NCI-H69 (cell line): Measurements from ENCODE around the gene GALNT16.

Experiments used
- DNase-seq: peaks from one replicate; lab custom pipeline; 2025; lab: John Stamatoyannopoulos, UW

GALNT16 gene

DNA sequence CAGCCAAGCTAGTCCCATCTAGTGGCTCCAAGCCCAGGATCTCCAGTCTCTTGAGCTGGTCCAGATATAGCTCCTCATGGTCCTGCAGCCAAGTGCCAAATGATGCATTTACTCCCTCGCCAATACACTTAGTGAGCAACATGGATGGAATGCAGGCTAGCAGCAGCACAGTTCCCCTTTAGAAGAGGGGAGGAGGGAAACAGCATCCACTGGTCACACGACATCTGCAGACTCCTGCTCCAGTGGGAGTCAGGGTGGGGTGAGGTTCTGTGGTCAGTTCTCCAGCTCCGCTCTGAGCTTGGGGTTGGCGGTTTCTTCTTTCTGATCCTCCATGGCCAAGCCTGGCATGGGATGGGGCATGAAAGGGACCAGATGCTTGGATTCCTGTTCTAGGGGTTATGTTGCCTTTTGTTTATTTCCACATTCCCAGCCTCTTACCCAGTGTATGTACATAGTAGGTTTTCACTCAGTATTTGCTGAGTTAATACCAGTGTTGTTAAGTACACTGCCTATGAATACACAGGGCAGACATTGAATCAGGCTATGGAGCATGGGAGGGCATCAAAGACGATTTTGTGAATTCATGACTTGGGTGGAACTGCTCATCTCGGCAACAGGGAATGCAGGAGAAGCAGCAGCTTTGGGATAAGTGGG is 57.3 kb downstream of the GALNT16 start:
- no peak for DNase-seq

DNA sequence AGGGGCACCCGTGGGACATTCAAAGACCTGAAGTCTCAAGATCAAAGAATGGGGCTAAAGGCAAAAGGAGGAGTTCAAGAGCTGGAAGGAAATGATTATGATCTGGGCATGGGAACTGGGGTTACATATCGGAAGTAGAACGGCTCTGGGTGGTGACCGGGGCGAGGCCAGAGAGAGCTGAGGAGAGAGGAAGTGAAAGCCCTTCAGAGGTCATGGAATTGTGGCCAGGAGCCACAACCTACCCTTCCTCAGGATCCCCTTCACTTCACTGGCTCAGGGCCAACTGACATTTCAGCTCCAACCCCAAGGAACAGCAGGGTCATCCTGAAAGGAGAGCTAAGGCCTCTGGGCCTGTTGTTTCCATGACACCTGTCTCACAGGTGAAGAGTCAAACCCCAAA is 57.8 kb downstream of the GALNT16 start:
- DNase-seq: no peak

DNA sequence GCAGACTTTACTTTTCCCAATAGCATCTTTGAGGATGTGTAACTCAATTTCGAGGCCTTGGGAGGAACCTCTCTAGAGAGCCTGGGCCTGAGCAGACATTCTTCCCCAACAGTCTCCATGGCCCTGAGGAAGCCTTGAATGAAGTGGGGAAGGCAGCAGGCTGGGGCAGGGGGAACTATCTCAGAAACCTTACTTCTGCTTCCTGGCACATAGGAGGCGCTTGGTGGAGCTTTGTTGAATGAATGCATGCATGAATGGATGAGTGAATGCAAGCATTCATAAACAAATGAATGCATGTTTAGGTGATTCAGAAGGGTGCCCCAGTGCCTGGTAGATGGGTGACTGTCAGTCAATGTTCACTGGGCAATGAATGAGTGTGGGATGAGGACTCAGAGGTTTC is 58.3 kb downstream of the GALNT16 start:
- DNase-seq: no peak

DNA sequence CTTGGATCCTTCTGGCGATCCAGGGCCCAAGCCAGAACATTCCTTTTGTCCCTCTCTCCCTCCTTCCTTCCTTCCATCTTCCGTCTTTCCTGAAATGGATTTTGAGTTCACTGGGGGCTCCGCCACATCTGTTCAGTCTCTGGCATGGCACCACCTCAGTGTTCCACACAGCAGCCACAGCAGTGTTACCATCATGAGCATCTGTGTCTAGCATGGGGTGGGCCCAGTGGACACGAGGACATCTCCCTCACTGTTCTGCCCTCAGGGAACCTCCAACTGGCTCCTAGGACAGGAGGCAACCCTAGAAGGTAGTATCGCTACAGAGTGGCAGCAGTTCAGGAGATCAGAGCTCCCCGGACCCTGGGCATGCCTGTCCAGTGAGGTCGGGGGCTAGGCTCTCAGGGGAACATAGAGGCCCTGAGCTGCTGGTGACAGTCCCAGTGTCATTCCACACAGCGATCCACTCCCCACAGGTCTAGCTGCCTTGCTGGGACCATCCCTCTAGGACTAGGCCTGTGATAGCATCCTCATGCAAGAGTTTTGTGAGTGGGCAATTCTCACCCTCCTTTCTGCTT is 59.0 kb downstream of the GALNT16 start:
- no peak for DNase-seq

- no peak for DNase-seq
Measured at GRCh38 chr14:69319911-69320310, 60.0 kb downstream of the GALNT16 start.

DNA sequence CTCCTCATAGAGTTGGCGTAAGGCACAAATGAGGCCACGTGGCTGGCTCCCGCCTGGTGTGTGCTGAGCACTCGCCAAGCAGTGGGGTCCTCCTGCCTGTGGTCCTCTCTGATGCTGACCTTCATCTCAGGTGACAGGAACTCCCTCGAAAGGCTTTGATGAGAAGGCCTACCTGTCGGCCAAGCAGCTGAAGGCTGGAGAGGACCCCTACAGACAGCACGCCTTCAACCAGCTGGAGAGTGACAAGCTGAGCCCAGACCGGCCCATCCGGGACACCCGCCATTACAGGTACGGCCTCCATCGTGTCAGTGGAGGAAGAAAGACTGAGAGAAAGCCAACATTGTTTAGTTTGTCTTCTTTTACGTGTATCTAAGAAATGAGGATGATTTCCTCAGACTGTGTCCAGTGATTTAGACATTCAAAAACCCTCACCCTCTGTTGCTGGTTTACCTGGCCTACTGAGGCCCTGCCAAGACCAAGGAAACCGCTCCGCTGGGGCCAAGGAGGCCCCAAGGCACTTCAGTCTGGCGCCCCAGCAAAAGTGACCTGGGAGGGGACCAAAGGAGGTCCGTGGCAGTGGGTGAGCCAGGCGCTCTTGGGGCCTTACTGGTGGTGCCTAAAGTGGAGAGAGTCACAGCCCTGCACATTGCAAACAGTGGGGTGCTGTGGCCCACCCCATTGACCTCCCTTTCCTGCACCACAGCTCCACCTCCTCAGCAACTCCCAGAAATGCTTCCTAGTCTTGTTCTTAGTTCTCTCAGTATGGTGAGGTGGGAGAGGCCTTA is 60.8 kb downstream of the GALNT16 start:
- DNase-seq: no peak

- DNase-seq: no peak
Measured at GRCh38 chr14:69321601-69322330, 61.8 kb downstream of the GALNT16 start.

GRCh38 chr14:69323266-69323998 is 63.5 kb downstream of the GALNT16 start:
- peak; percentile 18 for DNase-seq

GRCh38 chr14:69323999-69324282 is 64.0 kb downstream of the GALNT16 start:
- no peak for DNase-seq

DNA sequence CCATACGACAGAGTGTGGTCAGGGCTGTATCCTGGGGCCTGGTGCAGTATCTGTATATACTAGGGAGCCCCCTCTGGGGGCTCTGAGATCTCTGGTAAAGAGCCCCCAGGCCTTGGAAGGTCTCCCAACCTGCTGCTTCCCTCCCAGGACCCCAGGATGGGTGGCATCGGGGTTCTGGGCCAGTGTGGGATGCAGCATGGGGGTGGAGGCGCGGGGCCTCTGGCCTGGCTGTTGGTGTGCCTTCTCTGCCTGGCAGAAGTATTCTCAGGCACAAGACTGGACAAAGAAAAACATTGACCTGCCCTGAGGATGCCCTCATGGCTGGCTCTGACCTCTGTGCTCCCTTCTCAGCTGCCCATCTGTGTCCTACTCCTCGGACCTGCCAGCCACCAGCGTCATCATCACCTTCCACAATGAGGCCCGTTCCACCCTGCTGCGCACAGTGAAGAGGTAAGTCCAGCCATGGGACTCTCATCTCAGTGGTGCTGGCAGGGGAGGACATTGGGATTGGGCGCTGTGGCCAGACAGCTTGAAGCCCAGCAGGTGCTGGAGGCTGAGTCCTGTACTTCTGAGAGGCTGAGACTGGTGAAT is 64.5 kb downstream of the GALNT16 start:
- DNase-seq: no peak

GRCh38 chr14:69325086-69325485 is 65.1 kb downstream of the GALNT16 start:
- no peak for DNase-seq

DNA sequence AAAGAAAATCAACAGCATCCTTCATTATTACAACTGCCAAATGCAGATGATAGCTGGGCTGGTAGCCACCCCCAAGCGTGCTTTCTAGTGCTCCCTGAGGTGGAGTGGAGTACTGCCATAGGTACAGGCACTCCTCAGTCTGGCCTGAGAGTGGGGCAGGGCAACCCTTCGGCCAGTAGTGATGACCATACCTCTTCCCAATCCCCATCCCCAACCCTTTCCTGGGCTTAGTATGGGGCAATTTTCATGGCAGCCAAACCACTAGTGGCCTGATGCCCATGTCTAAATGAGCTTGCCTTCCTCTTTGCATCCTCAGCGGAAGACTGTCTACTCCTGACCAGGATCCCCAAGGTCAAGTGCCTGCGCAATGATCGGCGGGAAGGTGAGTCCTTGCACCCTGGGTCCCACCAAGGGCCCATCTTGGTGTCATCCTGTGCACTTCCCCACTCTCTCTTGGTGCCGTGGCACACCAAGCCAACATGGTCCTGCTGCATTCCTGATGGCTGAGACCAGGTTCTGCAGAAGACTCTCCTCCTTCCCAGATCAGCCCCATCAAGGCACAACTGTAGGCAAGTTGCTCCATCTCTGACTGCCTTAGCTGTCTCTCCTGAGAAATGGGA is 65.8 kb downstream of the GALNT16 start:
- no peak for DNase-seq

GRCh38 chr14:69326611-69327010 is 66.7 kb downstream of the GALNT16 start:
- no peak for DNase-seq

GRCh38 chr14:69327507-69327906 is 67.5 kb downstream of the GALNT16 start:
- DNase-seq: no peak

DNA sequence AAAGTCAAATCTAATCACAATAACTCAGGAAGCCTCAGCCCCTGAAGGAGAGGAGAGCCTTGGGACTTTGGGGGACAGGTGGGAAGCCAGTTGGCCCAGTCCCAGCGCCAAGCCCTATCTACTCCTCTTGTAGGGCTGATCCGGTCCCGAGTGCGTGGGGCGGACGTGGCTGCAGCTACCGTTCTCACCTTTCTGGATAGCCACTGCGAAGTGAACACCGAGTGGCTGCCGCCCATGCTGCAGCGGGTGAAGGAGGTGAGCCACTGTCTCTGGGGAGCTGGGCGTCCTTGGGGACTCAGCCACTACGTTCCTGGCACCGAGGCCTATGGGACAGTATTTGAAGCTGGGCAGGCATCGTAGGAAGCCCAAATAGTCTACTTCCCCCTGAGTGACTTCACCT is 68.4 kb downstream of the GALNT16 start:
- no peak for DNase-seq

DNA sequence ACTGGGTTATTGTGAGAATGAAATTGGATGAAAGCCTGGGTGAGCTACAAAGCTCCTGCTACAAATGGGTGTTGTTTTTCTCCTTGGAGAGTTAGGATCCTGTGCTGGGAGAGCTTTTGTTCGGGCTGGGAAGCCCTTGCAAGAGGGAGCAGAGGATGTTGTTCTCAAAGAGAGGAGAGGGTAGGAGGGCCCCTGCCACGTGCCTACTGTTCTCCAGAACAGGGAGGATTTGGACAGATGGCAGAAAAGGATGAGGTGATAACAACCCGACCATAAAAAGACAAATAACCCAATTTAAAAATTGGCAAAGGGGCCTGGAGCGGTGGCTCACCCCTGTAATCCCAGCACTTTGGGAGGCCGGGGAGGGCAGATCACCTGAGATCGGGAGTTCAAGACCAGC is 68.8 kb downstream of the GALNT16 start:
- peak; percentile 96 for DNase-seq

DNA sequence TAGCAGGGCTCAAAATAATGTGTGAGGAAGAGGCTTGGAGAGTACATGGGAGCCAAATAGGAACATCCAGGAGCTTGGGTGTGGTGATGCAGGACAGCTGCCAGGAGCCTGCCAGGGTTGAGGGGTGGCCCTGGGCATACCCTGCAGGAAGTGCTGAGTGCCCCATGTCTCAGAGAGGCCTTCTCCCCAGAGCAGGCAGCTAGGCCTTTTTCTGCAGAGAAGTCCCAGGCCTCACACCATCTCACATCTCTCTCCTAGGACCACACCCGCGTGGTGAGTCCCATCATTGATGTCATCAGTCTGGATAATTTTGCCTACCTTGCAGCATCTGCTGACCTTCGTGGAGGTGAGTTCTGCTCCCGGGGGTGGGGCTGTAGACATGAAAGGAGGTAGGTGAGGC is 71.2 kb downstream of the GALNT16 start:
- DNase-seq: no peak

GRCh38 chr14:69332782-69333395 is 72.9 kb downstream of the GALNT16 start:
- no peak for DNase-seq

DNA sequence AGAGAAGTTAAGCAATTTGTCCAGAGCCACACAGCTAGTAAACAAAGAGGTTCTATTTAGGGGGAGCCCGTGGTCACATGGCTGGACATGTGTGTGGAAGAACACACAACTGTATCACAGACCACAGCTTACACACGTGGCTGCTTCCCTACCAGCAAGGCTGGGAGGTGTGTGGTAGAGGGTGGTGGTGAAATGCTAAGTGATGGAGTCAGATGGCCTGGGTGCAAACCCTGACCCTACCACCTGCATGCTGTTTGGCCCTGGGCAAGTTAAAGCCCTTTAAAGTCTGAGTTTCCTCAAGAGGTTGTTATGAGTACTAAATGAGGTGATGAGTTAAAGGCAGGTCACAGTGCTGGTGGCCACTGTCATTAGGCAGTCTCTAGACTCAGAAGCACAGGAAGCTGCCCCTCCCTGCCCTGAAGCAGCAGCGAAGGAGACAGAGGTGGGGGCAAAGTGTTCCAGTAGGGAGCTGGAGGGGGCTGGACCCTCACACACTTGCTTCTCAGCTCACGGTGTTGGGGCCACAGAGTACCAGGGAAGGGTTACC is 73.9 kb downstream of the GALNT16 start:
- no peak for DNase-seq

DNA sequence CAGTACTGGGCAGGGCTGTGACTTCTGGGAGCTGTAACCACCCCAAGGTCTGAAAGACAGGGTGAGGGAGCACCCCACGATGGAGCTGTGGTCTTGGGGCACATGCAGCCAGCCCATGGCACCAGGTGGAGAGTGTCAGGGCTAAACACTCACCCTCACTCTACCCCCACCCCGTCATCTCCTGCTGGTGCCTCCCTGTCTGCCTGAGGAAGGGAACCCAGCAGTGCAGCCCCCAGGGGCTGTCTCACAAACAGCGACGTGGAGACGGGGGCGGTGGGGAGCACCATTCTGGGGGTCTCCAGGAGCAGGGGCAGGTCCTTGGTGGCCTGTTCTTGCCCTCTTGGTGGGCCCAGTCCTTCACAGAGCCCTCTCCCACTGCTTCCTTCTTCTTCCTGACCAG is 74.6 kb downstream of the GALNT16 start:
- DNase-seq: no peak

DNA sequence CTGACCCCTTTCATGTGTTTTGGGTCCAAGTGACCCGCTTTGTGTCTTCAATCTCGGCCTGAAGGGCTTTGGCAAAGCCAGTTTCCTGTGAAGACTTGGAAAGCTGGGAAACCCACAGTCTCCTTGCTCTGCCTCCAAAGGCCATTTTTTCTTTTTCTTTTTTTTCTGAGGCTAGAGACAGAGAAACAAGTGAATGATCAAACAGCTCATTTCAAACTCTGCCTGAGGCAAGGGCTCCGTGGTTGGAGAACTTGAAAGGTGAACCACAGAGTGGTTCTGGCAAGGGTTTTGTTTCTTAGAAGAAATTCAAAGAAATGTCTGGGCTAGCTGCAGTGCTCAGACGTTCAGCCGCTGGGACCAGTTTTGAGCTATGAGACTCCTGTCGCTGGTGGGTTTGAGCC is 75.4 kb downstream of the GALNT16 start:
- DNase-seq: no peak
